Hepatocyte (in vitro differentiated cells): ENCODE measurements around the gene AHCY.

ENCODE experiments used
- CTCF ChIP-seq: fragments of 200-600 bp; sonication (generic); IDR thresholded peaks from 2 replicates; pipeline ENCODE4 v1.5.1; 2016; ENCODE audit warnings: antibody characterized with exemption, mild to moderate bottlenecking; ENCODE audit not compliant: poor library complexity
- EZH2phosphoT487 ChIP-seq: fragments of 200-600 bp; sonication (generic); IDR thresholded peaks from one replicate; pipeline ENCODE4 v1.6.1; 2018; ENCODE audit warnings: antibody characterized with exemption, mild to moderate bottlenecking, low read depth, moderate library complexity; ENCODE audit not compliant: unreplicated experiment, severe bottlenecking

GRCh38 chr20:34264141-34264540 lies 39.0 kb downstream of the AHCY start:
- no peak for TF ChIP-seq CTCF
- no peak for TF ChIP-seq EZH2phosphoT487
